Astrocyte of the hippocampus (primary cell): Measurements from ENCODE around the gene CHIC1.
"Not testable (repeated sequence)": the region's sequence is repeated elsewhere in the genome, so short reads cannot be mapped to it uniquely, and the experiment has no call there.

Experiments
- DNase-seq: peaks from one replicate; pipeline ENCODE4 v3.0.0; 2011; ENCODE audit warnings: low read depth, low spot score

CHIC1 gene

DNA sequence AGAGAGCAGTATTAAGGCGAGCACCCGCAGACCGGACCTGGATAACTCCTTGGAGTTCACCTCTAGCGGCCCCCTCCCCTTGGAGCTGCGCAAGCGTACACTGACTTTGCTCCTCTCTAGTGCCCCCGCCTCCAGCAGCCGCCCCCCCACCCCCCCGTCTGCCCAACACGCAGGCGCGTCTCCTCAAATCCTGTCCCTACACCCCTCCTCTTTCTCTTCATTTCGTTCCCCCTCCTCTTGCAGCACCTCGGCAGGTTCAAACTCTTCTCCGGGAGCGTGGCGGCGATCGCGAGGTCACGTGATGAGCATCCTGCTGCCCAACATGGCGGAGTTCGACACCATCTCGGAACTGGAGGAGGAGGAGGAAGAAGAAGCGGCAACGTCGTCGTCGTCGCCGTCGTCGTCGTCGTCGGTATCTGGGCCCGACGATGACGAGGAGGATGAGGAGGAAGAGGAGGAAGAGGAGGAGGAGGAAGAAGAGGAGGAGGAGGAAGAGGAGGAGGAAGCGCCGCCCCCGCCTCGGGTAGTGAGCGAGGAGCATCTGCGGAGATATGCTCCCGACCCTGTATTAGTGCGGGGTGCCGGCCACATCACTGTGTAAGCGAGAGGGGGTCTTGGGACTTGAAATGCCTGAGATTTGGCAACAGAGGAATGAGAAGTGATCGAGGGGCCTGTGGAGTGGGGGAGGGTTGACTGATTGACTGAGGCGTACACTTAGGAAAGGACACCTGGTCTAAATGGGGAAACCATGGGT is at the start of gene CHIC1:
Gene CHIC1, plus strand, starts transcription at position 214 of the 754 bp plus-strand sequence. Its CDS starts 88 bp downstream, at position 302.
- peak; percentile 81 for DNase-seq

DNA sequence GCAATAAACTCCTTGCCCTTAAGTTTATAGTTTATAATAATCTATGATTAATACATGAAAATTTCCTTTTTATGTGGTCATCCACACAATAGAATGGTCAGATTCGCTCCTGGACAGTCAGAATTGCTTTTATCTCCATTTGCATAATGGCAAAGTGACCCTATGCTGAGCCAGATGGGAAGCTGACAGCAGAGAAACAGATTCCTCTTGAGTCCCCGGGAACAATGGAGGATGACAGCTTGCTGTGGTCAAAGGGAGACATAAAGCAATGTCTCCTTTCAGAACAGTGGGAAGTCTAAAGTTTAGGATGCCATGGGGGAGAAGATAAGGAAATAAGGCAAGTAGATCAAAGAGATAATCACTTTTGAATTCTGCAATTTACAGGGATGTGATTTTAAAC is 40.2 kb upstream of the CHIC1 start:
- not testable (repeated sequence) for DNase-seq

- DNase-seq = no peak
Observed at GRCh38 chrX:73524906-73525305, 38.1 kb upstream of the CHIC1 start.

GRCh38 chrX:73525928-73526690 is 36.9 kb upstream of the CHIC1 start:
- DNase-seq = no peak

DNA sequence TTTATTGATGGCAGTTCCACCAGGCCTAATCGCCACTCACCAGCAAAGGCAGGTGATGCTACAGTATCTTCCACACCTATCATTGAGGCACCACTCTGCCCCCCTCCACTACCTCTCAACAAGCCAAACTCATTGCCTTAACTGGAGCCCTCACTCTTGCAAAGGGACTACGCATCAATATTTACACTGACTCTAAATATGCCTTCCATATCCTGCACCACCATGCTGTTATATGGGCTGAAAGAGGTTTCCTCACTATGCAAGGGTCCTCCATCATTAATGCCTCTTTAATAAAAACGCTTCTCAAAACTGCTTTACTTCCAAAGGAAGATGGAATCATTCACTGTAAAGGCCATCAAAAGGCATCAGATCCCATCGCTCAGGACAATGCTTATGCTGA is 31.3 kb upstream of the CHIC1 start:
- not testable (repeated sequence) for DNase-seq

DNA sequence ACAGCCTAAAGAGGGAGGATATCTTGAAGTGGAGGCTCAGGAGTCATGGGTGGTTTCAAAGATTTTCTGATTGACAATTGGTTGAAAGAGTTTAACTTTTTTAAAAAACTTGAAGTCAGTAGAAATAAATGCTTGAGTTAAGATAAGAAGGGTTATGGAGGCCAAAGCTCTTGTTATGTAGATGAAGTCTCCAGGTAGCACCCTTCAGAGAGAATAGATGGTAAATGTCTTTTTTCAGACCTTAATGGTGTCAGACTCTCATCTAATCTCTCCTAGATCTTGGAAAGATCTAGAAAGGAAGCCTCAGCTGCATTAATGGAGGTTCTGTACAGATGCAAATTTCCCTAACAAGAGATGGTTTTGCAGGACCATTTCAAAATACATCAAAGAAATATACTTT is 6.8 kb upstream of the CHIC1 start:
- DNase-seq = no peak

GRCh38 chrX:73561801-73562200 is 1.2 kb upstream of the CHIC1 start:
- DNase-seq = peak; percentile 44

GRCh38 chrX:73562458-73562857 is 539 bp upstream of the CHIC1 start:
- DNase-seq = no peak

GRCh38 chrX:73563738-73564068 is 706 bp downstream of the CHIC1 start:
- DNase-seq = no peak

DNA sequence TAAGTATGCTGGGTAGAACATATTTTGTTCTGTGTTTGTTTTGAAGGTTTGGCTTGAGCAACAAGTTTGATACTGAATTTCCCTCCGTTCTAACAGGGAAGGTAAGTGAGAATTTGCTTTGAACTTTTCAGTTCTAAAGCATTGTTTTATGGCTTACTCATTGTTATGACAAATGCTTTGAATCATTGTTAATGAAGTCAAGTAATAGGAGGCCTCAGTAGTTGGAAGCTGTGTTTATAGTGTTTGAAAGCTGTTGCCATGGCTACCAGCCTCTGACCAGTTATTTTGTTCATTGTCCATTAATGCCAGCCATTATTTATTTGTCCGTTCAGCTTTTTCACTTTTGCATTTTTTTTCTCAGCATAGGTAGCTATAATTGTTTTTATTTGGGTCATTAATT is 14.4 kb downstream of the CHIC1 start:
- DNase-seq = peak; percentile 81

GRCh38 chrX:73581002-73581628 is 18.1 kb downstream of the CHIC1 start:
- no peak for DNase-seq

DNA sequence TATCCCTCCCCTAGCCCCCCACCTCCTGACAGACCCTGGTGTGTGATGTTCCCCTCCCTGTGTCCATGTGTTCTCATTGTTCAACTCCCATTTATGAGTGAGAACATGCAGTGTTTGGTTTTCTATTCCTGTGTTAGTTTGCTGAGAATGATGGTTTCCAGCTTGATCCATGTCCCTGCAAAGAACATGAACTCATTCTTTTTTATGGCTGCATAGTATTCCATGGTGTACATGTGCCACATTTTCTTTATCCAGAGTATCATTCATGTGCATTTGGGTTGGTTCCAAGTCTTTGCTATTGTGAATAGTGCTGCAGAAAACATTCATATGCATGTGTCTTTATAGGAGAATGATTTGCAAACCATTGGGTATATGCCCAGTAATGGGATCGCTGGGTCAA is 34.8 kb downstream of the CHIC1 start:
- DNase-seq = not testable (repeated sequence)

DNA sequence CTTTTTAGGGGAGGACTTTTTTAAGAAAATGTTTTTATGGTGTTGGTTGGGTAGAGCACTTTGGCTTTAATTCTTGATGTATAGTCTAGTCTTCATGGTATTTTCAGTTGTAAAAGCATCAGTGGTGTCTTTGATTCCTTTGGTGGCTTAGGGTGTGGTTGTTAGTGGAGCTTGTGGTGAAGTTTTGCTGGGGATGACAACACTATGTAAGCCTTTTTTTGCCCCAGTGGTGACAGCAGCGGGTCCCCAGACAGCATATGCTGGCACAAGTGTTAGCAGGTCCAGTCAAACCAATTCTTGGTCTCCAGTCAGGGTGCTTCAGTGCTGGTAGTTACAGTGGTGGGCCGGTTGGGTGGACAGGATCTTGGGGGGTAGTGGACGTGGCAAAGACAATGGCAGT is 52.0 kb downstream of the CHIC1 start:
- DNase-seq = no peak

- DNase-seq = not testable (repeated sequence)
Observed at GRCh38 chrX:73641669-73642068, 78.7 kb downstream of the CHIC1 start.

- DNase-seq = no peak
Observed at GRCh38 chrX:73647212-73647611, 84.2 kb downstream of the CHIC1 start.

DNA sequence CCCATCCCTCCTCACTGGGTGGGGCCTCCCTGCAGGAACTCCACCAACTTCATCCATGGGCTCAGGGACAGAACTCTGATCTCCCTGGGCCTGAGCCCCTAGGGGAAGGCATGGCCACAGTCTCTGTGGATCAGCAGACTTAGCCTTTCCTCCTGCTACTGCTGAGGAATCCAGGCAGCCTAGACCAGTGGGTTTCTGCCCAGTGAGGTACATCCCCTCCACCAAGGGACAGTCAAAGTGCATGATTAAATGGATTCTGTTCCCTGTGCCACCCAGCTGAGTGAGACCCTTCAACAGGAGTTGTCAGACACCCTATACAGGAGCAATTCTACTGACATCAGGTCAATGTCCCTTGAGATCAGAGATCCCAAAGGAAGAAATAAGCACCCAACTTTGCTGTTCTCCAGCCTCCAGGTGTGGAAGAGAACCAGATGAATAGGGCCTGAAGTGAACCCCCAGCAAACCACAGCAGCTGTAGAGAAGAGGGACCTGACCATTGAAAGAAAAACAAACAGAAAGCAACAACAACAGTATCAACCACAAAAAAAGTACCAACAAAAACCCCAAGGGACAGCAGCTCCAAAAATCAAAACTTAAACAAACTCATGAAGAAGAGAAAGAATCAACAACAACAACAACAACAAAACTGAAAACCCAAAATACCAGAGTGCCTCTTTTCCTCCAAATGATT is 84.8 kb downstream of the CHIC1 start:
- DNase-seq = no peak

- not testable (repeated sequence) for DNase-seq
Observed at GRCh38 chrX:73661322-73661721, 98.3 kb downstream of the CHIC1 start.

DNA sequence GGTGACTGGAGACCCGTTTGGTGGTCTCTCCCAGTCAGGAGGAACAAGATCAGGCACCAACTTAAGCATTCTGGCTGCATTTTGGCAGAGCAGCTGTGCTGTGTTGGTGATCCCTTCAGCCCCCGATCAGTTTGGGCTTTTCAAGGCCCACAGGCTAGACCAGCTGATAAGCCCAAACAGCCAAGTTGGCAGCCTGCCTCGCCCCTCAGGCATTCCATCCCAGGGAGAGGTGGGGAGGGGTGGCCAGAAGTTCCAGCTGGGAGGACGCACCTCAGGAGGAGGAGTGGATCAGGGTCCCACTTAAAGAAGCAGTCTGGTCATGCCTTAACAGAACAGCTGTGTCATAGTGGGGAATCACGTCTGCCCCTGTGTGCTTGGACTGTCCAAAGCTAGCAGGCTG is 105.8 kb downstream of the CHIC1 start:
- peak; percentile 42 for DNase-seq

GRCh38 chrX:73681408-73681807 is 118.4 kb downstream of the CHIC1 start:
- no peak for DNase-seq

GRCh38 chrX:73683236-73683859 is 120.4 kb downstream of the CHIC1 start:
- DNase-seq = no peak

- not testable (repeated sequence) for DNase-seq
Observed at GRCh38 chrX:73707014-73707413, 144.0 kb downstream of the CHIC1 start.

GRCh38 chrX:73728602-73729001 is 165.6 kb downstream of the CHIC1 start:
- DNase-seq = peak; percentile 3
